ENCODE results near the gene TMEM11.
"Not testable (repeated sequence)": the region's sequence is repeated elsewhere in the genome, so short reads cannot be mapped to it uniquely, and the experiment has no call there.

The TMEM11 gene

DNA sequence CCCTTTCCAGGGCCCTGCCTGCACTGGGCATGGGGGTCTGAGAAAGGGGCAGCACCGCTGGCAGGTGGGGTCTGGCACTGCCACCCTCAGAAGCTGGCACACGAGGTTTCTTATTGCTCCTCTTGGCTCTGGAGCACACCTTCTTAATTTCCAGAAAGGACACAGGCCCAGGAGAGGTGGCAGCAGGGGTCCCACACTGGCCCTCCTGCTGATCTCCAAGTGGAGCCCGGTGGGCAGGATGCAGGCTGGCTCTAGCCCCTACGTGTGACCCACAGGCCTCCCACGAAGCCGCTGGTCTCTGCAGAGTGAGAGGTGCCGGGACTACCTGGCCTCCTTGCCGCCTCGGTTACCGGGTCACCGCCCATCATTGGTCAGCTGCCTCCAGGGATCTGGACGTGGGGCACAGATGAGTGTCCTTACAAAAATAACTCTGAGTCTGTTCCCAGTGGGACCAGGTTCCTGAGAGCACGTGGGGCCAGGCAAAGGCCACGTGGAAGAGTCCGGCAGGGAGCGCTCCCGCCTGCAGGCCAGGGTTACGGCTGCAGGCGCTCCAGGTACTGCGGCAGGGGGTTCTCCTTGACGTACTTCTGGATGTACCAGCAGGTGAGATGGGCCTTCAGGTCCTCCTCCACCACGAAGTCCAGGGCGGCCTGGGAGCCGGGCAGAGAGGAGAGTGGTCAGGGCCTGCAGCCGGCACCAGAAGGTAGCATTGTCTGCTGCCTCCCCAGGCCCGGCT is 29.0 kb upstream of the TMEM11 start:
- DNase-seq = no peak

DNA sequence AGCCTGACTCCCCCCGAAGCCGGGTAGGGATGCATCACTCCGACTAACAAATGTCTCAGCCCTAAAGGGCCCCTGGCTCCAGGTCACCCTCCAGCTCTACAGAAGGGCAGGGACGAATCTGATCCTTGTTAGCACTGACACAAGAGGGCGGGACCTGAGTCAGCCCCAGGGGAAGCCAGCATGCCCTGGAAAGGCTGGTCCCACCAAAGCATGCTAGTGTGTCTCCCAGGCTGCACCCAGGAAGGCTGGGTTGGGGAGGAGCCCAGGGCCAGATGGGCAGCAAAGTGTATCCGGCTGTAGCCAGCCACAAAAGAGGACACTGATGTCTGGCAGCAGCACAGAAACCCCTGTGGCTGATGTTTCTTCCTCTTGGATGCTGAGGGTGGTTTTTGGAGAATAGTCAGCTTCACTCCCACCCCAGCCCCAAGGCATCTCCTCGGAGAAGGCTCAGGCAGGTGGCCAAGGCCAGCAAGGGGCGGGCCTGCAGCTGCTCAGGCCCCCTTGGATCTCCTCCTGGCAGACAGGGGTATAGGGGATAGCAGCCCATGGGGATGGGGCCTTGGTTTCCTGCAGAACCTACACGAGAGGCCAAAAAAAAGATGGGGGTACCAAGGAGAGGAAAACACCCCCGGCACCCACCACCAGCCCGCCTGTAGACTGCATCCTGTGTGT is 28.2 kb upstream of the TMEM11 start:
- DNase-seq = no peak

GRCh38 chr17:21241564-21241963 is 27.6 kb upstream of the TMEM11 start:
- no peak for DNase-seq

DNA sequence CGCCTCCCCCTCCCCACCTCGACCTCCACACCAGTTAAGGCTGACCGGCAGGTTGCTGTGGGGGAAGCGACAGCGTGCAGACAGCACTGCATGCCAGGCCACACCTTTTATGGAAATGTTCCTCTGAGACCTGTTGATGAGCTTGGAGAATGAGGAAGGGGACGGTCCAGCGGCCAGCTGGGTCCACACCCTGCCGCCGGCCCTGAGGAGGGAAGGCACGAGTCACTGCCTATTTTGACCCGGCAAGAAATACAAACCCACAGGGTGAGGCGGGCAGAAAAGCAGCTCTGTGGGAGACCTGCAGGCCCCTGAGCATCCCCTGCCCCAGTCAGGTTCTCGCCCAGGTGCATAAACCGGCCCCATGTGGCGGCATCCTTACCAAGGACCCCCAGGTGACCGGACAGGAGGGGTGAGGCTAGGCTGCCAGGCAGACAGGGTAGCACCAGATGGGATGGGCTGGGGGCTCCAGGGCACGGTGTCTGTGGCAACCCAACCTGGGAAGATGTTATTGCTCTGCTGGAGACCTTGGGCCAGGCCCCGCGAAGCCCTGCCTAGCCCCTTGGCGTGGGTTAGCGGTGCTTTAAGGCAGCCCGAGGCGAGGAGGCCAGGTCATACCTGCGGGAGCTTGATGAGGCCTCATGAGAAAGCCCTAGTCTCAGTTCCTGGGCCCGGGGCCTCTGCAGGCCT is 26.6 kb upstream of the TMEM11 start:
- DNase-seq = no peak

GRCh38 chr17:21239680-21240368 is 25.9 kb upstream of the TMEM11 start:
- DNase-seq = no peak

- no peak for DNase-seq
These were observed 22.0 kb upstream of the TMEM11 start for GRCh38 chr17:21235921-21236320.

DNA sequence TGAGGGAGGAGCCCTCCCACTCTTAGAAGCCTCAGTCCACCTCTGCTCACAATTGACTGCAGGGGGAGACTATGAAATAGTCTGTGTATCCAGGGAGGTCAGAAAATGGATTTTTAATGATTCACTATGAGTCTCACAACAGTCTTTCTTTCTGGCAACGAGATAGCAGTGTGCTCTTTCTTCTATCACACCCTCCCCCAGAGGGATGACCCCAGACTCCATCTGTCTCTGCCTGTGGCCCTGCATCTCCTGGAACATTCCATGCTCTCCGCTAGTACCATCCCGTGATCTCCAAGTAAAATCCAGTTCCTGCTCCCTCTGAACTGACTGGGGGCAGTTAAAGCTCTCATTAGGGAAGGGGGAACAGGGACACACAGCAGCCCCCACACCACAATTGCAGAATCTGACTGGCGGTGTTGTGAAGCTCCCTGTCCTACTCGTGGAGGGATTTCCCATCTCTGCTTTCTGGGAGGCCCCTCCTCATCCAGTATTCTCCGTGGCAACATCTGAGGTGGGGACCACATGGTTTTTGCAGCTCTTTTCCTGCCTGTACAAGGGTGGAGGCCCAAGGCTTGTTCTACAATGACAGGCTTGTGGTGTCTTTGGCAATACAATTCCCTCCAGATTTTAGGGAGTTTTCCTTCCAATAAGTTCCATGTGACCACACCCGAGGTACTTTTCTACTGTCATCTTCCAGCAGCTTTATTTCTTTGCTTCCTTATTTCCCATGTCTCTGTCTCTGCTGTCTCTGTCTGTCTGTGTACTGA is 19.8 kb upstream of the TMEM11 start:
- DNase-seq = no peak

DNA sequence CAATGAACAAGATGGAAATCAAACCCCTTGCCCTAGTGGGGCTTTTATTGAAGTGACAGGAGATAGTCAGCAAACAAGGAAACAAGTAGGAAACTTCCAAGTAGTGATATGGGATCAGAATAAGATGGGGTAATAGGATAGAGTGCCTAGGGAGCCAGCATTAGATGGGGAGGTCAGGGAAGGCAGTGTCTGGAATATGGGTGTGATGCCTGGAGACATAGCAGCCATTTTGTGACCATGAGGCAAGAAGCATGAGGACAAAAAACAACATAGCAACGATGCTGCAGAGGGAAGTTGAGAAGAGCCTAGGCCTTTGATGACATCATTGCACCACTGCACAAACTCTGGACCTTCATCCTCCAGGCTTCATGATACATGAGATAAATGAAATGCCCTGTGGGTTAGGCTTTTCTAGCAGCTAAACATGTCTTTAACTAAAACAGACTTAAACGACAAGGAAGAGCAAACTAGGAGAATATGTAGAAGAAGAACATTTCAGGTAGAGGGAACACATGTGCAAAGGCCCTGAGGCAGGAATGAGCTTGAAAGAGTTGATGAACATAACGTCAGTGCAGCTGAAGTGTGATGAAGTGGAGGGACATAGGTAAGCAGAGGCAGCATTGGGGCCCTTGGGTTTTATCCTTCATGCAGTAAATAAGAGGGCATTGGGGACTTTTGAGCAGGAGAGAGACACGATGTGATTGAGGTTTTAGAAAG is 18.2 kb upstream of the TMEM11 start:
- DNase-seq = no peak

GRCh38 chr17:21231533-21231932 is 17.6 kb upstream of the TMEM11 start:
- DNase-seq = no peak

DNA sequence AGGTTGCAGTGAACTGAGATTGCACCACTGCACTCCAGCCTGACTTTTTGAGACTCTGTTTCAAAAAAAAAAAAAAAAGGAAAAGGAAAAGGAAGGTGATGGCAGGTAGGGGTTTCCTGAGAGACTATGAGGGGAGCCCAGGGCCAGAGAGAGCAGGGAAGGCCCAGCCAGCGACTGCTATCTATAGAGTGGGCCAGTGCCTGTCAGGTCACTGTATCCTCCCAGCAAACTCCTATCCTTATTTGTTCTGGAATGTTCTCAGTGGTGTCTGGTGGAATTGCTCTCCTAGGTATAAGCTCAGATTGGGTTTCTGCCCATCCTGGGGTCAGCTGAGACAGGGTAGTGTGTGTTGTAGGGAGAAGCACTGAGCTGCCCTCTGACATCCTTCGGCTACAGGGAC is 14.9 kb upstream of the TMEM11 start:
- no peak for DNase-seq

- DNase-seq = no peak
These were observed 14.2 kb upstream of the TMEM11 start for GRCh38 chr17:21228111-21228510.

DNA sequence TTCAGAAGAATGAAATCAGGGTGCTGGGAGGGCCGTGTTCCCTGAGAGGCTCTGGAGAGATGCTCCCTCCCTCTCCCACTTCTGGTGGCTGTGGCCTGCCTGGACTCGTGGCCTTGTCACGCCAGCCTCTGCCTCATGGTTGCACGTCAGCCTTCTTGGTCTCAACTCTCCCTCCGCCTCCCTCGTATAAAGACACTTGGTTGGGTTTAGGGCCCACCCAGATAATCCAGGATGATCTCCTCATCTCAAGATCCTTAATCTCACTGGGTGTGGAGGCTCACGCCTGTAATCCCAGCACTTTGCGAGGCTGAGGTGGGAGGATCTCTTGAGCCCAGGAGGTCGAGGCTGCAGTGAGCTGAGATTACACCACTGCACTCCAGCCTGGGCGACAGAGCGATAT is 13.3 kb upstream of the TMEM11 start:
- not testable (repeated sequence) for DNase-seq

- no peak for DNase-seq
These were observed 9.1 kb upstream of the TMEM11 start for GRCh38 chr17:21223086-21223485.

DNA sequence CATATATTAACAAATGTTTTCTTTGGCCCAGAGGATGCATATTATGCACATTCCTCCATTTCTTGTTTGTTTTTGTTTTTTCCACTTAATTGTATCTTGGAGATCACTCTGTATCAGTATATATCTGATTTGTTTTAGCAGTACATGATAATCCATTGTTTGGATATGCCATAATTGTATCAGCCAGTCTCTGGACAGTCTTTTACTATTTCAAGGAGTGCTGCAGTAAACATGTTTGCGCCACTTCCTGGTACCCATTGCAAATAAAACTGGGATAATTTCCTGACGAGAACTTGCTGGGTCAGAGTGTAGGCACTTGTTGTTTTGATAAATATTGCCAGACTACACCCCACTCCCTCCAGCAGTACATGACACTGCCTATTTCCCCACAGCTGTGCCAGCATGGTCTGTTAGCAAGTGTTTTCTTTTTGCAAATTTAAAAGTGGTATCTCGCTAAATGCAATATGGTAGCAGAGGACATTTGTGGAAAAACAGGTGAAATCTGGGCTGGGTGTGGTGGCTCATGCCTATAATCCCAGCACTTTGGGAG is 4.9 kb upstream of the TMEM11 start:
- no peak for DNase-seq

GRCh38 chr17:21218101-21218500 is 4.1 kb upstream of the TMEM11 start:
- no peak for DNase-seq

DNA sequence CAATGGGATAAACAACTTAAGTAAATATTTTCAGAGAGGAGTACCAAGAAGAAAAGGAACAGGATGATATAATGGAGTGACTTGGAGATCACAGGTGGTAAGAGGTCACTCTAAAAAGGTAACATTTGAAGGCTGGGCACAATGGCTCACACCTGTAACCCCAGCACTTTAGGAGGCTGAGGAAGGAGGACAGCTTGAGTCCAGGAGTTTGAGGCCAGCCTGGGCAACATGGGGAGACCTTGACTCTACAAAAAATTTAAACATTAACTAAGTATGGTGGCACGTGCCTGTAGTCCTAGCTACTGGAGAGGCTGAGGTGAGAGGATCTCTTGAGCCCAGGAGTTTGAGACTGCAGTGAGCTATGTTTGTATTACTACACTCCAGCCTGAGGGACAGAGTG is 3.4 kb upstream of the TMEM11 start:
- no peak for DNase-seq

- no peak for DNase-seq
These were observed 2.0 kb upstream of the TMEM11 start for GRCh38 chr17:21215935-21216334.

GRCh38 chr17:21214777-21215541 is 998 bp upstream of the TMEM11 start:
- peak in 7 of 58 donors; percentile 37 to 68 (median 54) for DNase-seq

- peak in 4 of 58 donors; percentile 32 to 53 (median 44) for DNase-seq
These were observed 335 bp downstream of the TMEM11 start for GRCh38 chr17:21213638-21214014.
